Measurements from ENCODE around the gene DHX35. TPM values are rescaled to one million over a fixed set of nuclear protein-coding genes. Genes with fewer than 3 reads are reported as not detected.

DHX35 gene
- total RNA-seq, 1 donor from 2014 or later: 9.5 TPM

GRCh38 chr20:38920411-38920810, 41.7 kb upstream of the DHX35 start:
- H3K4me3 Mint-ChIP-seq: no peak overlapping the region
- intact Hi-C loops (cut with micrococcal nuclease): no loop called here
- ChIA-PET CTCF (no interaction called here), POLR2A (no interaction called here)
- H3K27ac Mint-ChIP-seq: no peak overlapping the region
- peaks cover 68% of the 10 kb centered on the region for H3K36me3 Mint-ChIP-seq (ENCODE audit: low read depth)
- no peaks in the 10 kb centered on the region for H3K27me3 Mint-ChIP-seq
- DNase-seq (no peak), ATAC-seq (ENCODE audit: low read depth) (no peak)
- H3K4me1 Mint-ChIP-seq: no peaks in the 10 kb centered on the region
- TF ChIP-seq CTCF (IDR thresholded peaks at IDR 0.05): no peak
- H3K9me3 Mint-ChIP-seq: no peaks in the 10 kb centered on the region

GRCh38 chr20:38920851-38921250, 41.3 kb upstream of the DHX35 start:
- no peak overlapping the region for H3K27ac Mint-ChIP-seq
- H3K27me3 Mint-ChIP-seq: no peaks in the 10 kb centered on the region
- H3K4me3 Mint-ChIP-seq: no peak overlapping the region
- DNase-seq (no peak), ATAC-seq (ENCODE audit: low read depth) (no peak)
- ChIA-PET CTCF (no interaction called here), POLR2A (no interaction called here)
- intact Hi-C loops (cut with micrococcal nuclease): no loop called here
- TF ChIP-seq CTCF (IDR thresholded peaks at IDR 0.05): no peak
- peaks cover 66% of the 10 kb centered on the region for H3K36me3 Mint-ChIP-seq (ENCODE audit: low read depth)
- peaks cover 4% of the 10 kb centered on the region for H3K4me1 Mint-ChIP-seq
- H3K9me3 Mint-ChIP-seq: no peaks in the 10 kb centered on the region

- ChIA-PET POLR2A (no interaction called here), CTCF (interaction anchor here (0.9 to 1.3 kb wide), 4 partner anchors 37 to 280 kb away, joined by 3 to 4 read pairs (median 4); partner anchors contain the start of gene DHX35)
- ATAC-seq (ENCODE audit: low read depth) (no peak), DNase-seq (no peak)
- Mint-ChIP-seq H3K4me3 (peak overlapping the region; percentile 2), H3K36me3 (ENCODE audit: low read depth) (peaks cover 40% of the 10 kb centered on the region), H3K27me3 (no peaks in the 10 kb centered on the region), H3K9me3 (no peaks in the 10 kb centered on the region), H3K27ac (peak overlapping the region; percentile 30), H3K4me1 (peaks cover 12% of the 10 kb centered on the region)
- TF ChIP-seq CTCF (IDR thresholded peaks at IDR 0.05): no peak
- intact Hi-C loops (cut with micrococcal nuclease): no loop called here
Measured at GRCh38 chr20:38924718-38925117, 37.4 kb upstream of the DHX35 start.

GRCh38 chr20:38926142-38926933, 35.8 kb upstream of the DHX35 start, which contains the start of gene FAM83D:
TSS of gene FAM83D (plus strand) at chr20:38926417. CDS start at chr20:38926443, 26 bp downstream.
- peaks cover 12% of the 10 kb centered on the region for H3K4me1 Mint-ChIP-seq
- intact Hi-C loops (cut with micrococcal nuclease): loop anchor here (1.0 to 2.0 kb wide), 4 partner anchors 36 to 178 kb away; partner anchors contain the start of genes ACTR5 and DHX35
- no peak for TF ChIP-seq CTCF (IDR thresholded peaks at IDR 0.05)
- ChIA-PET CTCF (interaction anchor here (1.3 to 1.4 kb wide), 8 partner anchors 33 to 123 kb away, joined by 4 to 17 read pairs (median 4); partner anchors contain the start of gene DHX35), POLR2A (interaction anchor here (0.6 to 2.1 kb wide), 4 partner anchors 20 to 767 kb away, joined by 4 to 19 read pairs (median 4); partner anchors contain the start of genes DHX35 and PPP1R16B)
- H3K27ac Mint-ChIP-seq: peak within 1 kb of the TSS; percentile 65
- DNase-seq (peak; percentile 86), ATAC-seq (ENCODE audit: low read depth) (peak; percentile 95)
- H3K27me3 Mint-ChIP-seq: peaks cover 3% of the 10 kb centered on the region
- H3K9me3 Mint-ChIP-seq: no peaks in the 10 kb centered on the region
- H3K36me3 Mint-ChIP-seq (ENCODE audit: low read depth): peaks cover 26% of the 10 kb centered on the region
- peak within 1 kb of the TSS; percentile 77 for H3K4me3 Mint-ChIP-seq
